ENCODE results near the gene EPM2AIP1. TPM values are rescaled to one million over a fixed set of nuclear protein-coding genes. Genes with fewer than 3 reads are reported as not detected.

The EPM2AIP1 gene
- total RNA-seq, 1 experiment from 2014 or later = 27.5 TPM

GRCh38 chr3:36941658-36942057 is 51.3 kb downstream of the EPM2AIP1 start:
- no peaks in the 10 kb centered on the region for H3K27me3 ChIP-seq (ENCODE audit: low read length)
- peaks cover 63% of the 10 kb centered on the region for H3K79me2 ChIP-seq (ENCODE audit: low read length)
- H3K9ac ChIP-seq (ENCODE audit: low read length) = no peak overlapping the region
- no peaks in the 10 kb centered on the region for H3K9me2 ChIP-seq (replicated peaks; ENCODE audit: insufficient read depth, low read length)
- no peaks in the 10 kb centered on the region for H3K36me3 ChIP-seq (ENCODE audit: insufficient read depth, low read length)
- no peaks in the 10 kb centered on the region for H3K9me3 ChIP-seq (ENCODE audit: low read length)
- no peak overlapping the region for H3K4me3 ChIP-seq (ENCODE audit: low read length)
- no peak overlapping the region for H3K4me2 ChIP-seq (ENCODE audit: low read depth, low read length, poor library complexity, severe bottlenecking)
- no peak overlapping the region for H2AFZ ChIP-seq (ENCODE audit: low read length)
- no peaks in the 10 kb centered on the region for H4K20me1 ChIP-seq (ENCODE audit: insufficient read depth, low read depth, low read length)
- no peak for DNase-seq
- H3K27ac ChIP-seq (ENCODE audit: low read length) = no peak overlapping the region
- peaks cover 14% of the 10 kb centered on the region for H3K4me1 ChIP-seq (ENCODE audit: low read length)

GRCh38 chr3:36941162-36941561 is 51.8 kb downstream of the EPM2AIP1 start:
- H3K36me3 ChIP-seq (ENCODE audit: insufficient read depth, low read length) = no peaks in the 10 kb centered on the region

GRCh38 chr3:36937492-36937891 is 55.4 kb downstream of the EPM2AIP1 start:
- Histone ChIP-seq H3K27ac (ENCODE audit: low read length) (no peak overlapping the region), H3K79me2 (ENCODE audit: low read length) (peaks cover 62% of the 10 kb centered on the region), H3K4me1 (ENCODE audit: low read length) (peaks cover 2% of the 10 kb centered on the region), H3K9me3 (ENCODE audit: low read length) (no peaks in the 10 kb centered on the region), H3K27me3 (ENCODE audit: low read length) (no peaks in the 10 kb centered on the region), H2AFZ (ENCODE audit: low read length) (no peak overlapping the region), H3K4me3 (ENCODE audit: low read length) (no peak overlapping the region), H3K9ac (ENCODE audit: low read length) (no peak overlapping the region), H3K4me2 (ENCODE audit: low read depth, low read length, poor library complexity, severe bottlenecking) (no peak overlapping the region), H3K36me3 (ENCODE audit: insufficient read depth, low read length) (no peaks in the 10 kb centered on the region), H4K20me1 (ENCODE audit: insufficient read depth, low read depth, low read length) (no peaks in the 10 kb centered on the region), H3K9me2 (replicated peaks; ENCODE audit: insufficient read depth, low read length) (no peaks in the 10 kb centered on the region)
- DNase-seq = no peak

More at GRCh38 chr3:36941162-36941561, 51.8 kb downstream of the EPM2AIP1 start:
- no peak overlapping the region for H3K4me2 ChIP-seq (ENCODE audit: low read depth, low read length, poor library complexity, severe bottlenecking)
- H3K9me3 ChIP-seq (ENCODE audit: low read length) = no peaks in the 10 kb centered on the region
- H3K27ac ChIP-seq (ENCODE audit: low read length) = no peak overlapping the region
- no peak overlapping the region for H3K9ac ChIP-seq (ENCODE audit: low read length)
- H2AFZ ChIP-seq (ENCODE audit: low read length) = no peak overlapping the region
- H3K9me2 ChIP-seq (replicated peaks; ENCODE audit: insufficient read depth, low read length) = no peaks in the 10 kb centered on the region
- peaks cover 14% of the 10 kb centered on the region for H3K4me1 ChIP-seq (ENCODE audit: low read length)
- H4K20me1 ChIP-seq (ENCODE audit: insufficient read depth, low read depth, low read length) = no peaks in the 10 kb centered on the region
- no peak for DNase-seq
- H3K4me3 ChIP-seq (ENCODE audit: low read length) = no peak overlapping the region
- peaks cover 63% of the 10 kb centered on the region for H3K79me2 ChIP-seq (ENCODE audit: low read length)
- H3K27me3 ChIP-seq (ENCODE audit: low read length) = no peaks in the 10 kb centered on the region

Small RNA genes within 50 kb of the gene (small RNA-seq; reads per million reads assigned to genes)
- gene RNU6ATAC4P = not detected

Other genes with a start within 250 kb of the EPM2AIP1 start
- not detected in 2 replicates for gene DCLK3, start 228.6 kb downstream of the EPM2AIP1 start, total RNA-seq (2014; rRNA removed; shearing (Covaris generic); ENCODE audit: low replicate concordance)
- 83.4 and 123 TPM in 2 replicates for gene TRANK1, start 48.1 kb downstream of the EPM2AIP1 start, total RNA-seq (2014; rRNA removed; shearing (Covaris generic); ENCODE audit: low replicate concordance)
- gene MLH1, start 387 bp upstream of the EPM2AIP1 start, total RNA-seq (2014; rRNA removed; shearing (Covaris generic); ENCODE audit: low replicate concordance) = 47.8 and 61.4 TPM in 2 replicates
- gene LRRFIP2, start 181.5 kb upstream of the EPM2AIP1 start, total RNA-seq (2014; rRNA removed; shearing (Covaris generic); ENCODE audit: low replicate concordance) = 43.7 and 45.5 TPM in 2 replicates

All from Karpas-422 (cell line).